Hepatocyte (in vitro differentiated cells): ENCODE data around the gene ANXA7.

Experiments used
- EZH2phosphoT487 ChIP-seq: fragments of 200-600 bp; sonication (generic); IDR thresholded peaks from one replicate; pipeline ENCODE4 v1.6.1; 2018; ENCODE audit warnings: antibody characterized with exemption, mild to moderate bottlenecking, low read depth, moderate library complexity; ENCODE audit not compliant: unreplicated experiment, severe bottlenecking
- TF ChIP-seq, protein P1 (sequence below): fragments of 200-600 bp; sonication (generic); IDR thresholded peaks from 2 replicates; pipeline ENCODE4 v1.5.1; 2016; ENCODE audit warnings: antibody characterized with exemption, mild to moderate bottlenecking; ENCODE audit not compliant: poor library complexity

DNA sequence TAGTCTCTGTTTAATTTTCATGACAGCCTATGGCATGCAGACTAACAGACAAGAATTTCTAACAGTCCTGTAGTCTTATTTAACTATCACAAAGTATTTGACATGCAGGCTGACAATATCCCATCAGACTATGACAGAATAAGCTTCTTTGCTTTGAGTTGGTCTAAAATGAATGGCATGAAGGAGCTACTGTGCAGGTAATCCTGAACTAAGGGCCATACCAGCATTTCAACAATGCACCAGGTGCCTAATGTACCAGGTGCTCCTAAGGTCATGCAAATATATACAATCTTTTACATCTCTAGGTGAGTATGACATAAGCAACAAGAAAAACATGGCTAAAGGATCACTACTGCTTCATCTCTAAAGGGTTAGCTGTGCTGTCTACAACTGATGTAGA is 33.1 kb upstream of the ANXA7 start:
- TF ChIP-seq, protein P1, sequence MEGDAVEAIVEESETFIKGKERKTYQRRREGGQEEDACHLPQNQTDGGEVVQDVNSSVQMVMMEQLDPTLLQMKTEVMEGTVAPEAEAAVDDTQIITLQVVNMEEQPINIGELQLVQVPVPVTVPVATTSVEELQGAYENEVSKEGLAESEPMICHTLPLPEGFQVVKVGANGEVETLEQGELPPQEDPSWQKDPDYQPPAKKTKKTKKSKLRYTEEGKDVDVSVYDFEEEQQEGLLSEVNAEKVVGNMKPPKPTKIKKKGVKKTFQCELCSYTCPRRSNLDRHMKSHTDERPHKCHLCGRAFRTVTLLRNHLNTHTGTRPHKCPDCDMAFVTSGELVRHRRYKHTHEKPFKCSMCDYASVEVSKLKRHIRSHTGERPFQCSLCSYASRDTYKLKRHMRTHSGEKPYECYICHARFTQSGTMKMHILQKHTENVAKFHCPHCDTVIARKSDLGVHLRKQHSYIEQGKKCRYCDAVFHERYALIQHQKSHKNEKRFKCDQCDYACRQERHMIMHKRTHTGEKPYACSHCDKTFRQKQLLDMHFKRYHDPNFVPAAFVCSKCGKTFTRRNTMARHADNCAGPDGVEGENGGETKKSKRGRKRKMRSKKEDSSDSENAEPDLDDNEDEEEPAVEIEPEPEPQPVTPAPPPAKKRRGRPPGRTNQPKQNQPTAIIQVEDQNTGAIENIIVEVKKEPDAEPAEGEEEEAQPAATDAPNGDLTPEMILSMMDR, result no peak
- no peak for TF ChIP-seq EZH2phosphoT487
